H9 (cell line): ENCODE results near the gene DIO1. TPM values are rescaled to one million over a fixed set of nuclear protein-coding genes. Genes with fewer than 3 reads are reported as not detected.

ENCODE experiments used
- DNase-seq: peaks from one replicate; pipeline ENCODE4 v3.0.0-alpha.2; 2017
- H2AFZ ChIP-seq: one replicate; pipeline ENCODE4 v1.6.1; 2013; ENCODE audit warnings: mild to moderate bottlenecking, low read length, control low read depth, moderate library complexity
- H2AK5ac ChIP-seq: 2 replicates; pipeline ENCODE4 v1.6.1; 2013; ENCODE audit warnings: low read length, control low read depth, mixed read lengths; ENCODE audit not compliant: insufficient read length
- H2BK120ac ChIP-seq: one replicate; pipeline ENCODE4 v1.6.1; 2013; ENCODE audit warnings: low read depth, mild to moderate bottlenecking, low read length, control low read depth, inconsistent platforms; ENCODE audit not compliant: poor library complexity, severe bottlenecking
- H2BK12ac ChIP-seq: 2 replicates; pipeline ENCODE4 v1.6.1; 2013; ENCODE audit warnings: low read length, control low read depth, mixed read lengths, low read depth; ENCODE audit not compliant: insufficient read length
- H2BK15ac ChIP-seq: 2 replicates; pipeline ENCODE4 v1.6.1; 2013; ENCODE audit warnings: low read depth, low read length, control low read depth
- H2BK20ac ChIP-seq: one replicate; pipeline ENCODE4 v1.6.1; 2013; ENCODE audit warnings: low read depth, mild to moderate bottlenecking, low read length, control low read depth, inconsistent platforms; ENCODE audit not compliant: poor library complexity, severe bottlenecking
- H2BK5ac ChIP-seq: 2 replicates; pipeline ENCODE4 v1.6.1; 2013; ENCODE audit warnings: low read length, control low read depth, mixed read lengths; ENCODE audit not compliant: insufficient read length
- H3K14ac ChIP-seq: 2 replicates; pipeline ENCODE4 v1.6.1; 2013; ENCODE audit warnings: low read length, control low read depth; ENCODE audit not compliant: insufficient read depth
- H3K18ac ChIP-seq: 2 replicates; pipeline ENCODE4 v1.6.1; 2013; ENCODE audit warnings: low read depth, mild to moderate bottlenecking, mixed read lengths, low read length, control low read depth; ENCODE audit not compliant: insufficient read length
- H3K23ac ChIP-seq: 2 replicates; pipeline ENCODE4 v1.6.1; 2013; ENCODE audit warnings: low read length, control low read depth, mixed read lengths, low read depth; ENCODE audit not compliant: insufficient read length
- H3K23me2 ChIP-seq: 2 replicates; pipeline ENCODE4 v1.6.1; 2013; ENCODE audit warnings: low read depth, mild to moderate bottlenecking, mixed read lengths, low read length, control low read depth; ENCODE audit not compliant: insufficient read length, poor library complexity, severe bottlenecking
- H3K27ac ChIP-seq: 2 replicates; pipeline ENCODE4 v1.5.1; 2013; ENCODE audit warnings: low read length, control low read depth, mixed read lengths, low read depth; ENCODE audit not compliant: insufficient read length
- H3K27me3 ChIP-seq: 2 replicates; pipeline ENCODE4 v1.6.1; 2013; ENCODE audit warnings: low read length, control low read depth, inconsistent platforms; ENCODE audit not compliant: insufficient read depth
- H3K4ac ChIP-seq: 2 replicates; pipeline ENCODE4 v1.6.1; 2013; ENCODE audit warnings: low read depth, mild to moderate bottlenecking, control low read depth, inconsistent platforms, low read length, moderate library complexity
- H3K4me1 ChIP-seq: 2 replicates; pipeline ENCODE4 v1.6.1; 2013; ENCODE audit warnings: low read length, control low read depth, inconsistent platforms; ENCODE audit not compliant: insufficient read depth
- H3K4me2 ChIP-seq: 2 replicates; pipeline ENCODE4 v1.6.1; 2013; ENCODE audit warnings: low read length, control low read depth, mixed read lengths; ENCODE audit not compliant: insufficient read length, insufficient read depth
- H3K56ac ChIP-seq: 2 replicates; pipeline ENCODE4 v1.6.1; 2013; ENCODE audit warnings: low read depth, mild to moderate bottlenecking, mixed read lengths, low read length, control low read depth; ENCODE audit not compliant: insufficient read length
- H3K79me1 ChIP-seq: 2 replicates; pipeline ENCODE4 v1.6.1; 2013; ENCODE audit warnings: low read depth, mild to moderate bottlenecking, moderate library complexity, low read length, control low read depth, inconsistent platforms; ENCODE audit not compliant: insufficient read depth, poor library complexity, severe bottlenecking
- H3K79me2 ChIP-seq: 2 replicates; pipeline ENCODE4 v1.6.1; 2013; ENCODE audit warnings: low read length, control low read depth, inconsistent platforms; ENCODE audit not compliant: insufficient read depth
- H3K9ac ChIP-seq: 2 replicates; pipeline ENCODE4 v1.6.1; 2013; ENCODE audit warnings: low read length, control low read depth, mixed read lengths; ENCODE audit not compliant: insufficient read length; ENCODE audit errors: extremely low read depth
- H3K9me3 ChIP-seq: one replicate; pipeline ENCODE4 v1.6.1; 2013; ENCODE audit warnings: low read depth, low read length, inconsistent platforms; ENCODE audit not compliant: control insufficient read depth
- H3T11ph ChIP-seq: one replicate; pipeline ENCODE4 v1.6.1; 2013; ENCODE audit warnings: mild to moderate bottlenecking, low read length, control low read depth, inconsistent platforms
- H4K20me1 ChIP-seq: one replicate; pipeline ENCODE4 v1.6.1; 2013; ENCODE audit not compliant: control insufficient read depth, insufficient read length, insufficient read depth
- H4K5ac ChIP-seq: 2 replicates; pipeline ENCODE4 v1.6.1; 2013; ENCODE audit warnings: low read depth, mild to moderate bottlenecking, mixed read lengths, low read length, control low read depth; ENCODE audit not compliant: insufficient read length
- H4K8ac ChIP-seq: replicated peaks from 2 replicates; pipeline ENCODE4 v1.6.1; 2013; ENCODE audit warnings: low read length, control low read depth, mixed read lengths, low read depth; ENCODE audit not compliant: insufficient read length
- H4K91ac ChIP-seq: 2 replicates; pipeline ENCODE4 v1.6.1; 2013; ENCODE audit warnings: low read depth, mild to moderate bottlenecking, moderate library complexity, mixed read lengths, low read length, control low read depth; ENCODE audit not compliant: insufficient read length
- H3K27ac Mint-ChIP-seq, 3 experiments: 2 replicates in 2 of 3; 3 replicates in 1 of 3; pipeline ENCODE4 v1.8.0; 2020 to 2021; ENCODE audit warnings: mixed read lengths in 3 of 3, mild to moderate bottlenecking in 1 of 3, moderate library complexity in 1 of 3
- H3K27me3 Mint-ChIP-seq: 2 replicates; pipeline ENCODE4 v1.8.0; 2021; ENCODE audit warnings: low read depth, mild to moderate bottlenecking, moderate library complexity, mixed read lengths
- H3K36me3 Mint-ChIP-seq, 3 experiments: 2 replicates in 2 of 3; 3 replicates in 1 of 3; pipeline ENCODE4 v1.8.0; 2020 to 2021; ENCODE audit warnings: low read depth in 3 of 3, mixed read lengths in 3 of 3; ENCODE audit not compliant: insufficient read depth in 1 of 3
- H3K4me1 Mint-ChIP-seq, 2 experiments: 2 replicates each; pipeline ENCODE4 v1.8.0; 2020; ENCODE audit warnings: mixed read lengths in 2 of 2
- H3K4me3 Mint-ChIP-seq, 2 experiments: 2 replicates in 1 of 2; 3 replicates in 1 of 2; pipeline ENCODE4 v1.8.0; 2020 to 2021; ENCODE audit warnings: mild to moderate bottlenecking in 2 of 2, mixed read lengths in 2 of 2, moderate library complexity in 1 of 2
- H3K9me3 Mint-ChIP-seq, 2 experiments: 2 replicates in 1 of 2; 3 replicates in 1 of 2; pipeline ENCODE4 v1.8.0; 2020; ENCODE audit warnings: mild to moderate bottlenecking in 2 of 2, mixed read lengths in 2 of 2, moderate library complexity in 1 of 2
- CTCF ChIP-seq: fragments of 200-600 bp; sonication (generic); conservative IDR thresholded peaks from 3 replicates; pipeline ENCODE4 v1.8.0; 2021; ENCODE audit warnings: antibody characterized with exemption, mild to moderate bottlenecking
- WGBS: extraction: QIAGEN DNeasy Blood & Tissue Kit; methylation state at CpG from one replicate; pipeline ENCODE4 v1.1.7; 2013; ENCODE audit warnings: missing lambda C conversion rate, low lambda C conversion rate, mixed read lengths; ENCODE audit not compliant: insufficient read length; ENCODE audit errors: extremely low coverage; 5-methylcytosine and 5-hydroxymethylcytosine counted together
- total RNA-seq: library from RNA; stranded (reverse); gene quantifications from 2 replicates; pipeline ENCODE4 v1.2.1, GENCODE V29; 2021

DIO1 gene
- total RNA-seq, 1 experiment from 2014 or later, result not detected

- Mint-ChIP-seq H3K4me3 (no peak overlapping the region), H3K36me3 (no peaks in the 10 kb centered on the region), H3K27me3 (no peaks in the 10 kb centered on the region), H3K4me1 (0 out of 4 replicates have a peak, but pooled peaks cover 0 to 3% of the 10 kb centered on the region in 2 experiments), H3K9me3 (no peaks in the 10 kb centered on the region), H3K27ac (peak overlapping the region in 1 of 3 experiments; percentile 41; a peak in 4 of 7 replicates)
- Histone ChIP-seq H3K56ac (no peak overlapping the region), H2BK15ac (no peak overlapping the region), H2AFZ (no peak overlapping the region), H4K91ac (no peak overlapping the region), H4K20me1 (no peaks in the 10 kb centered on the region), H2AK5ac (no peak overlapping the region), H3K79me2 (no peaks in the 10 kb centered on the region), H2BK5ac (no peak overlapping the region), H3K23ac (no peak overlapping the region), H3K27ac (no peak overlapping the region), H3T11ph (no peak overlapping the region), H4K5ac (no peak overlapping the region), H3K14ac (no peak overlapping the region), H3K4me1 (no peaks in the 10 kb centered on the region), H2BK12ac (no peak overlapping the region), H3K4ac (no peak overlapping the region), H2BK120ac (no peak overlapping the region), H3K18ac (no peak overlapping the region), H3K4me2 (no peak overlapping the region), H3K9ac (no peak overlapping the region), H3K27me3 (no peaks in the 10 kb centered on the region), H3K23me2 (no peaks in the 10 kb centered on the region), H3K9me3 (no peaks in the 10 kb centered on the region), H2BK20ac (no peak overlapping the region), H4K8ac (no peak overlapping the region), H3K79me1 (no peaks in the 10 kb centered on the region)
- DNase-seq, result no peak
- no peak for TF ChIP-seq CTCF
- no CpG with 5 or more reads among the region's 7 CpGs for WGBS
These were observed 8.5 kb downstream of the DIO1 start for GRCh38 chr1:53902235-53903138.
